Calu3 (cell line): Measurements from ENCODE around the gene PRR33. TPM values are rescaled to one million over a fixed set of nuclear protein-coding genes. Genes with fewer than 3 reads are reported as not detected.

Experiments used
- BruUV-seq: library from RNA; stranded (reverse); fragments of 400-500 nt; replicated peaks from 2 replicates; lab custom pipeline; 2021; lab: Mats Ljungman, UMichigan
- CTCF ChIA-PET: fragments of 300-600 bp; sonication (Branson Sonifier 250); formaldehyde crosslinking; loops from one replicate; lab custom pipeline; 2022; ENCODE audit warnings: antibody characterized with exemption; lab: Charles Lee
- DNase-seq: peaks from one replicate; pipeline ENCODE4 v3.0.0; 2022
- H3K27ac Mint-ChIP-seq: one replicate; pipeline ENCODE4 v1.8.0; 2022; ENCODE audit warnings: mixed read lengths; ENCODE audit not compliant: unreplicated experiment
- H3K27me3 Mint-ChIP-seq: one replicate; pipeline ENCODE4 v1.8.0; 2022; ENCODE audit warnings: mixed read lengths; ENCODE audit not compliant: unreplicated experiment
- H3K36me3 Mint-ChIP-seq: one replicate; pipeline ENCODE4 v1.8.0; 2022; ENCODE audit warnings: mild to moderate bottlenecking, moderate library complexity, mixed read lengths; ENCODE audit not compliant: insufficient read depth, unreplicated experiment
- H3K4me1 Mint-ChIP-seq: one replicate; pipeline ENCODE4 v1.8.0; 2022; ENCODE audit warnings: mild to moderate bottlenecking, low read depth, mixed read lengths; ENCODE audit not compliant: unreplicated experiment
- H3K4me3 Mint-ChIP-seq: one replicate; pipeline ENCODE4 v1.8.0; 2022; ENCODE audit warnings: mild to moderate bottlenecking, low read depth, moderate library complexity, mixed read lengths; ENCODE audit not compliant: unreplicated experiment
- H3K9me3 Mint-ChIP-seq: one replicate; pipeline ENCODE4 v1.8.0; 2022; ENCODE audit warnings: low read depth, mixed read lengths; ENCODE audit not compliant: unreplicated experiment
- intact Hi-C: fragments of 100-400 bp; cut with micrococcal nuclease; formaldehyde crosslinking; loops from one replicate; pipeline ENCODE4 v1.10.0; 2022; ENCODE audit not compliant: unreplicated experiment
- total RNA-seq: library from RNA; stranded (reverse); gene quantifications from 2 replicates; pipeline ENCODE4 v1.2.3, GENCODE V29; 2022
- TF ChIP-seq, protein P1 (sequence below): fragments of 200-600 bp; IDR thresholded peaks from one replicate; pipeline ENCODE4 v1.8.0; 2022; ENCODE audit warnings: antibody characterized with exemption; ENCODE audit not compliant: unreplicated experiment

PRR33 gene
- total RNA-seq, 1 experiment from 2014 or later = not detected

- Mint-ChIP-seq H3K9me3 (no peaks in the 10 kb centered on the region), H3K36me3 (no peaks in the 10 kb centered on the region), H3K4me1 (peaks cover 8% of the 10 kb centered on the region), H3K4me3 (no peak overlapping the region), H3K27me3 (peaks cover 75% of the 10 kb centered on the region), H3K27ac (no peak overlapping the region)
- CTCF ChIA-PET = no interaction called here
- DNase-seq = no peak
- intact Hi-C loops = no loop called here
- TF ChIP-seq, protein P1, sequence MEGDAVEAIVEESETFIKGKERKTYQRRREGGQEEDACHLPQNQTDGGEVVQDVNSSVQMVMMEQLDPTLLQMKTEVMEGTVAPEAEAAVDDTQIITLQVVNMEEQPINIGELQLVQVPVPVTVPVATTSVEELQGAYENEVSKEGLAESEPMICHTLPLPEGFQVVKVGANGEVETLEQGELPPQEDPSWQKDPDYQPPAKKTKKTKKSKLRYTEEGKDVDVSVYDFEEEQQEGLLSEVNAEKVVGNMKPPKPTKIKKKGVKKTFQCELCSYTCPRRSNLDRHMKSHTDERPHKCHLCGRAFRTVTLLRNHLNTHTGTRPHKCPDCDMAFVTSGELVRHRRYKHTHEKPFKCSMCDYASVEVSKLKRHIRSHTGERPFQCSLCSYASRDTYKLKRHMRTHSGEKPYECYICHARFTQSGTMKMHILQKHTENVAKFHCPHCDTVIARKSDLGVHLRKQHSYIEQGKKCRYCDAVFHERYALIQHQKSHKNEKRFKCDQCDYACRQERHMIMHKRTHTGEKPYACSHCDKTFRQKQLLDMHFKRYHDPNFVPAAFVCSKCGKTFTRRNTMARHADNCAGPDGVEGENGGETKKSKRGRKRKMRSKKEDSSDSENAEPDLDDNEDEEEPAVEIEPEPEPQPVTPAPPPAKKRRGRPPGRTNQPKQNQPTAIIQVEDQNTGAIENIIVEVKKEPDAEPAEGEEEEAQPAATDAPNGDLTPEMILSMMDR = no peak
- no TSS peak for BruUV-seq
Observed at GRCh38 chr11:1924646-1925372, 33.1 kb upstream of the PRR33 start.

DNA sequence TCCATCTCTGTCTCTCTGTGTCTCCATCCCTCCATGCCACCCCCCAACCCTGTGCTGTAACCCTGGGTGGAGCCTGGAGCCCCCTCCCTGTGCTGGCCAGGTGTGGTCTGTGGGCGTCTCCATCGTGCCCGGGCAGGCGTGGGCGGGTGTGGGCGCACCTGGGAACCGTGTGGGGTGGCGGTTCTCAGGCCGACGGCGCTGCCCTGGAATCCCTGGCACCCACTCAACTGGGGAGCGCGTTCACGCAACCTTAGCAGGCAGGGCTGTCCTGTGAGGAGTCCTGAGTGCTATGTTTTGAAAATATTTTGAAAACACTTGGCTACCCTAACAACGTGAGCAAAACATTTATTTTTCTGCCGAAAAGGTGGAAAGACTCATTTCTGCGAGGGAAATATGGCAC is 32.5 kb upstream of the PRR33 start:
- Mint-ChIP-seq H3K36me3 (no peaks in the 10 kb centered on the region), H3K9me3 (no peaks in the 10 kb centered on the region), H3K4me1 (peaks cover 8% of the 10 kb centered on the region), H3K27me3 (peaks cover 75% of the 10 kb centered on the region), H3K27ac (no peak overlapping the region), H3K4me3 (no peak overlapping the region)
- CTCF ChIA-PET = no interaction called here
- no peak for DNase-seq
- TF ChIP-seq, protein P1 = no peak
- BruUV-seq = no TSS peak
- intact Hi-C loops = no loop called here

GRCh38 chr11:1923201-1923956 is 31.7 kb upstream of the PRR33 start:
- TF ChIP-seq, protein P1 = no peak
- H3K4me3 Mint-ChIP-seq = no peak overlapping the region
- intact Hi-C loops = no loop called here
- CTCF ChIA-PET = no interaction called here
- no peaks in the 10 kb centered on the region for H3K9me3 Mint-ChIP-seq
- no peaks in the 10 kb centered on the region for H3K36me3 Mint-ChIP-seq
- peaks cover 8% of the 10 kb centered on the region for H3K4me1 Mint-ChIP-seq
- H3K27me3 Mint-ChIP-seq = peaks cover 70% of the 10 kb centered on the region
- no peak for DNase-seq
- no TSS peak for BruUV-seq
- H3K27ac Mint-ChIP-seq = no peak overlapping the region

DNA sequence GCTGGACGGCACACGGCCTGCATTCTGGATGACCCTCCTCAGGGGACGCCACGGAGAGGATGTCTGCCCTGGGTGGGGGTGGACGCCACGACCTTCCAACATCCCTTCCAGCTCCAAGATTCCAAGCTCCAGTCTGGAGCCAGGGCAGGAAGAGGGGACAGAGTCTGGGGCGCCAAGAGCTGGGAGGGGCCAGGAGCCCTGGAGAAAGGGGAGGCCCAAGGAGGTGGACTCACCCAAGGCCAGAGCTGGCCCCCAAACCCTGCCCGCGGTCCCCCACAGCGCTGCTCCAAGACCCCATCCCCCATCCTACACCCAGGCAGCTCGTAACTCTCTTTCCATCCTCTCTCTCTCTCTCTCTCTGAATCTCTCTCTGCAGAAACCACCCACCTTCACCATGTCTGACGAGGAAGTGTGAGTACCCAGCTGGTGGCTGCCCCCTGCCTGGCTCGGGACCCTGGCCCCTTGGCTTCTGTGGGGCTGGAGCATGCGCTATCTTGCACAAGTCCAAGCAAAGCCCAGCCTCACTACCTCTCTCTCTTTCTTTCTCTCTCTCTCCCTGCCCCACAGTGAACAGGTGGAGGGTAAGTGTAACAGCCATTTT is 30.9 kb upstream of the PRR33 start:
- no TSS peak for BruUV-seq
- H3K27me3 Mint-ChIP-seq = peaks cover 70% of the 10 kb centered on the region

More for the DNA sequence above, 30.9 kb upstream of the PRR33 start:
- Mint-ChIP-seq H3K4me1 (peaks cover 8% of the 10 kb centered on the region), H3K4me3 (no peak overlapping the region), H3K27ac (no peak overlapping the region), H3K36me3 (no peaks in the 10 kb centered on the region), H3K9me3 (no peaks in the 10 kb centered on the region)
- TF ChIP-seq, protein P1 = no peak
- no peak for DNase-seq
- intact Hi-C loops = no loop called here
- CTCF ChIA-PET = interaction anchor here (0.5 to 1.6 kb wide), 2 partner anchors 40 to 201 kb away, joined by 4 to 6 read pairs; no protein-coding TSS in a partner anchor
